Hematopoietic multipotent progenitor cell treated with erythropoietin and hydrocortisone succinate and interleukin-3 and kit ligand, for 8 days (in vitro differentiated cells): Measurements from ENCODE around the gene HINT1.

Experiments used
- DNase-seq: peaks from one replicate; pipeline ENCODE4 v3.0.0-alpha.2; 2015

Gene HINT1

GRCh38 chr5:131109540-131110255 lies 55.4 kb downstream of the HINT1 start:
- peak; percentile 67 for DNase-seq
